CD4-positive, alpha-beta T cell treated with Interleukin-15 for 1 hour (primary cell): ENCODE measurements around the gene PHF2.

Experiments
- DNase-seq: peaks from one replicate; pipeline ENCODE4 v3.0.0-alpha.2; 2020

Gene PHF2

DNA sequence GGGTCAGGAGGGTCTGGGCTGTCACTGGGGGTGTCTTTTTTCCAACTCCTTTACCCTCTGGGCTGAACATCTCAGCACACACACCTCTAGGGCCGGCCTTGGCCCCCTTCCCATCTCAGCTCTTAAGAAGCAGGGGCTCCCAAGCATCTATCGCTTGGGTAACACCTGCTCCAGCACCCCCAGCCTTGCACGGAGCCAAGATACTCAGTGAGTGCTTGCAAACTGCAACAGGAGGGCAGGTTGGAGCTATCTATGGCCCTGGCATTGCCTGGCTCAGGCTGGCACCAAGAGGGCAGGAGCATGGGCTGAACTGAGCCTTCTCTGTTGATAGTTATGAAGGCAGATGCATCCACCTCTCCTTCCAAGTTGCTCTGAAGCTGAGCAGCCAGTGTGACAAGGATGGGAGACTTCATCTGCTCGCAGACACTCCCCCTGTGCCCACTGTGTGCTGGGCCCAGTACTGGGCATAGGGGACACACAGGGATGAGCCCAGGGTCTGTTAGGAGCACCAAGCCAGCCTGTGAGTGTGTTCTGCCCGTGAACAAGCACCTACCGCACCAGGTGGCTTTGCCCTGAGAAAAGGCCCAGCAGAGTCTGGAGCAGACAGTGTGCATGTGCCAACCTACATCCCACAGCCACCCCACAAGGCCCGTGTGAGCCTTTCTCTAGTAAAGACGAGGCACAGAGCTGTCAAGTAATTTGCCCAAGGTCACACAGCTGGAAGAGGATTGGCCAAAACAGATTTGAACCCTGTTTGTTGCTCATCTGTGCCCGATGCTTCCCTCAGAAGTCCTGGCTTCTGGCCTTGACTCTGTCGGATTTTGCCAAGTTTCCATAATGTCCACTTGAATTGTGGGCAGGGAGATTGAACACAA lies 58.2 kb downstream of the PHF2 start:
- no peak for DNase-seq

DNA sequence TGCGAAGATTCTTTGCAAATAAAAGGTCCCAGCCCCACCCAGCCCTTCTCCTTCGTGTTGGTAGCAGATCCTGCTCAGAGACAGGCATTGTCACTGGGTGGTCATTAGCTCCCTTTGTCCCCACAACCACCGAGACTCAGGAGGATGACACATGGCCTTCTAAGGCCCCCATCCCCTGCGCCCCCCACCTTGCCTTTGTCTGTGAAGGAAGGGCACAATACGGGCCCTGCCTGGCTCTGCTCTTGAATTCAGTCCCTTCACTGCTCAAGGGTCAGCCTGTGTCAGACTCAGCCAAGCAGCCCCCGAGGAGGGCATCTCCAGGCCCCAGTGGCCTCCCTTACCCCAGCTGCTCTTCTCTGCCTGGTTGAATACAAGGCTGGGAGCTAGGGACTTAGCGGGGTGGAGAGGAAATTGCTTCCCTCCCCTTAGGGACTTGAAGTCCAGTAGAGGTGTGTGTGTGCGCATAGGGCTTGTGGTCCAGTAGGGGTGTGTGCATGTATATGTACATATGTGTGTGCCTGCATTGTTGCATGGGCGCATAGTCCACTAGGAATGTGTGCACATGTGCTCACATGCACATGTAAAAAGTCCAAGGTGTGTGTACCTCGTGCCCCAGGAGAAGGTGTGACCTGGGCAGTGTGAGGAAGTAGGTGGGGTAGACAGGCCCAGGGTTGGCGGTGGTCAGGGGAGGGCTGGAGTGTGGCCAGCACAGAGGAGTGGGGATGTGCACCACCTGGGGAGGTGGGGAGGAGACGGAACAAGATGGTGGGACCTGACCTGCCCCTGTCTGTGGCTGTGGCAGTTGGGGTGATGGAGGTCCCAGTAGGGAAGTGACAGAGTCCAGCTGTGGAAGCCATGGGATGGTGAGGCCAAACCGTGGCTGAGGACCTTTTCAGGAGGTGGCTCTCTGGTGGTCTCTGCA lies 59.1 kb downstream of the PHF2 start:
- DNase-seq, result no peak

GRCh38 chr9:93636172-93636661 lies 59.8 kb downstream of the PHF2 start:
- no peak for DNase-seq

- no peak for DNase-seq
Observed at GRCh38 chr9:93636667-93637066, 60.3 kb downstream of the PHF2 start.

DNA sequence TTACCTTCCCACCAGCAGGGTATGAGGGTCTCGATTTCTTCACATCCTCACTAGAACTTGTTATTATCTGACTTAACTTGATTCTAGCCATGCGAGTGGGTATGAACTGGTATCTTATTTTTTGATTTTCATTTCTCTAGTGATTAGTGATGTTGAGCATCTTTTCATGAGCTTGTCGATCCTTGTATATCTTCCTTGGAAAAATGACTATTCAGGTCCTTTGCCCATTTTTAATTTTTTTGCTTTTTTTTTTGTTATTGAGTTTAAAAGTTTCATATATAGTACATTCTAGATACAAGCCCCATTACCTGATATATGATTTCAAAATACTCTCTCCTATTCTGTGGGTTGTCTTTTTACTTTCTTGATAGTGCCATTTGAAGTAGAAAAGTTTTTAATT lies 61.5 kb downstream of the PHF2 start:
- DNase-seq, result no peak

GRCh38 chr9:93640027-93640426 lies 63.6 kb downstream of the PHF2 start:
- DNase-seq, result no peak

- DNase-seq, result no peak
Observed at GRCh38 chr9:93642961-93643360, 66.6 kb downstream of the PHF2 start.

GRCh38 chr9:93644397-93645088 lies 68.2 kb downstream of the PHF2 start:
- peak; percentile 7 for DNase-seq

GRCh38 chr9:93645149-93645889 lies 68.9 kb downstream of the PHF2 start:
- peak; percentile 10 for DNase-seq

GRCh38 chr9:93645921-93646639 lies 69.7 kb downstream of the PHF2 start:
- peak; percentile 9 for DNase-seq

DNA sequence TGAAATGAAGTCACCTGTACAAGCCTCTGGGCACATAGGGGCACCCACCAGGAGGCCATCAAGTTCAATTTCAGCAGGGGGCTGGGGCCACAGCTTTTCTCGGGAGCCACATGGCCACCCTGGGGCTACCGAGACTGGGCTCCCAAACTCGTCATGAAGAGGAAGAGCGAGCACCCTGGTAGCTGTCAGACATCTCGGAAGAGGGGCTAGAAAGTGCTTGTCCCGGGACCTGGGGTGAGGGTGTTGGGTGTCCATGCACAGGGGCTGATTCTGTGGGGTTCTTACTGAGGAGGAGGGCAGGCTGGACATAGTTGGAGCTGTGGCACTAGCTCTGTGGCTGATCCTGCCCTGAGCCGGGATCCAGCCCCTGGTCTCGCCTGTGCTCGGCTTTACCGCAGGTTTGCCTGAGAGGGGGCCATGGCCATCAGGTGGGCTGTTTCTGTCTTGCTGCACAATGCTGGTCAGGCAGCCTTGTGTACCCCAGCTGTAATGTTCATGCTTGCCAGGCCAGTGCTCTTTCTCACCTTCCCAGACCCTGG lies 70.3 kb downstream of the PHF2 start:
- peak; percentile 9 for DNase-seq

- peak; percentile 15 for DNase-seq
Observed at GRCh38 chr9:93648181-93648580, 71.8 kb downstream of the PHF2 start.

DNA sequence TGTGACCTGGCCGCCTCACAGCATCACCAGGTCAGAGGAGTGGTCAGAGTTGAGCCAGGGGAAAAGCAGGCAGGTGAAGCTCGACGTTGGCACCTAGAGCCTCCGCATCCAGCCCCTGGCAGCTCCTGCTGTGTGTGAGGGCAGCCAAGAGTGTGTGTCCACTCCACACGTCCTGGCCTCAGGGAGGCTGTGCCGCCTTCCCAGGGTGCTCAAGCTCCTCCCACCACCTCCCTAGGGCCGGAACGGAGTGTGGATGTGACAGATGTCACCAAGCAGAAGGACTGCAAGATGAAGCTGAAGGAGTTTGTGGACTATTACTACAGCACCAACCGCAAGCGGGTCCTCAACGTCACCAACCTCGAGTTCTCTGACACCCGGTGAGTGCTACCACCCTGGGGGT lies 72.5 kb downstream of the PHF2 start:
- peak; percentile 13 for DNase-seq

GRCh38 chr9:93649610-93650261 lies 73.4 kb downstream of the PHF2 start:
- DNase-seq, result peak; percentile 13

DNA sequence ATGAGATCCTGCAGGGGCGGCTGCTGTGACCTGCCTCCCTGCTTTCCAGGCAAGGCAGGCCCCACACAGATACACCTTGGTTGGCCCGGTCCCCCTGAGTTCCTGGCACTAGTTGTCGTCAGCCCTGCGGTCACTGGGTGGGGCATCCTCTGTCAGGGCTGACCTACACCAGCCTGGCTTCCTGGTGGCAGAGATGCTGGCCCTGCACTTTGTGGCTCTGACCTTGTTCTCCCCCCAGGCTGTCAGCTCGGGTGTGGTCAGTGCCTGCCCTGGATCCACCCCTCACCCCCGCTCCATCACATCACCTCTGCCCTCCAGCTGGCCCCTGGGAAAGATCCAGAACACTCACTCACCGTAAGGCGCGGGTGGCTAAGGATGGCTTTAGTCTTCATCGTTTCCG lies 74.1 kb downstream of the PHF2 start:
- peak; percentile 1 for DNase-seq

- DNase-seq, result peak; percentile 6
Observed at GRCh38 chr9:93651521-93651950, 75.2 kb downstream of the PHF2 start.

DNA sequence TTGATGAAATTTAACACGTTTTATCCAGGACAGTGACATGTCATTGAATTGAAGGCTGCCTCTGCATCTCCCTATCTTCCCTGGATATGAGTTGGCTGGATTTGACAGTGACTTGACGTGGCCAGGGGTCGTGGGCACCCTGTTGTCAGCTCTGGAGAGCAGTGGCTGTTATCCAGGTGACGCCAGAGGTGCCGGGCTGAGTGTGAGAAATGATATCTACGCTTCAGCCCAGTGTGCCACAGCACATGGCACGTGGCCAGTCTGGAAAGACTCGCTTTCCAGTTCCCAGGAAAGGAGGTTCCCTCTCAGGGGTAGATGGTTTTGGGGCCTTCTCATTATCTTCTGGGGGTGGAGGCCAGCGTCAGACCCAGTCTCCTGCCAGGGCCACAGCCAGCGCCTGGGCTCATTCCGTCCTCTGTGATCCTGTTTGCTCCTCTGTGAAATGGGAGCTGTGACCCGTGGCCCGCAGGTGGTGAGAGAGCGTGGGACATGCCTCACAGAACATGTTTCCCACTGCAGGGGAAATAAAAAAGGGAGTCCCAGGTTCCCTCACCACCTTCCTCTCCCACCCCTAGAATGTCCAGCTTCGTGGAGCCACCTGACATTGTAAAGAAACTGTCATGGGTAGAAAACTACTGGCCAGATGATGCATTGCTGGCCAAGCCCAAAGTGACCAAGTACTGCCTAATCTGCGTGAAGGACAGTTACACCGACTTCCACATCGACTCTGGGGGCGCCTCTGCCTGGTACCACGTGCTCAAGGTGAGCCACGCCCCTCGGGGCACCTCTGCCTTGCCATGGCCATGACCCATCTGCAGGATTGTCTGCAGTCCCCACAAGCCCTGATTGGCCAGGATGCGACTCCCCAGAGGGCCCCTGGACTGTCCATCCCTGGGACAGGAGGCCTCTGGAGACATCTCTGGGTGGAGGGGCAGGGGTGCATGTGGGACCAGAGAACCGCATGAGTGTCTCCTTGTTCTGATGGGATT lies 76.5 kb downstream of the PHF2 start:
- peak; percentile 9 for DNase-seq

DNA sequence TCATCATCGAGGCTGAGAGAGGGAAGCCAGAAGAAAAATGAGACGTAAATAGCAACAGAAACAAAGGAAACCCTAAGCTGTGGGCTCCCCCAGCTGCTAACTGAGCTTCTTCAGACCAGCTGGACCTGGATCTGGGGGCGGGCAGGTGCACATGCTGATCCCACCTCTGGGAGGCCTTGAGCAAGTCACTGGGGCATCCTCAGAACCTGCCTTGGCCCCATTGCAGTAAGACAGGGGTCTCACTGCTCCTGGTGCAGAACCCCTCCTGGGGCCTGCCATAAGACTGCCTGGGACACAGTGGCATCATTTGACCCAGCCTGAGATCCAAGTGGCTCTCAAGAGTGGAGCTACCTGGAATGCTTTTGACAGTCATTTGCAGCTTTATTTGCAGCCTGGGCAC lies 77.4 kb downstream of the PHF2 start:
- peak; percentile 14 for DNase-seq

GRCh38 chr9:93654351-93654961 lies 78.1 kb downstream of the PHF2 start:
- DNase-seq, result peak; percentile 11
